Keratinocyte (primary cell): ENCODE measurements around the gene INIP.

Experiments used
- CTCF ChIP-seq, 3 experiments: IDR thresholded peaks in 1 of 3; conservative IDR thresholded peaks in 1 of 3; optimal IDR thresholded peaks in 1 of 3; 2 replicates in 2 of 3; 3 replicates in 1 of 3; pipeline versions ENCODE3 to v1.5.1; 2011; ENCODE audit warnings: low read length in 3 of 3, mild to moderate bottlenecking in 3 of 3, moderate library complexity in 2 of 3, control low read depth in 1 of 3, inconsistent platforms in 1 of 3; ENCODE audit not compliant: insufficient read depth in 2 of 3; ENCODE audit errors: extremely low read depth in 1 of 3
- EZH2 ChIP-seq: IDR thresholded peaks from one replicate; pipeline ENCODE4 v1.6.1; 2012; ENCODE audit warnings: inconsistent platforms, mild to moderate bottlenecking, low read length, moderate library complexity

DNA sequence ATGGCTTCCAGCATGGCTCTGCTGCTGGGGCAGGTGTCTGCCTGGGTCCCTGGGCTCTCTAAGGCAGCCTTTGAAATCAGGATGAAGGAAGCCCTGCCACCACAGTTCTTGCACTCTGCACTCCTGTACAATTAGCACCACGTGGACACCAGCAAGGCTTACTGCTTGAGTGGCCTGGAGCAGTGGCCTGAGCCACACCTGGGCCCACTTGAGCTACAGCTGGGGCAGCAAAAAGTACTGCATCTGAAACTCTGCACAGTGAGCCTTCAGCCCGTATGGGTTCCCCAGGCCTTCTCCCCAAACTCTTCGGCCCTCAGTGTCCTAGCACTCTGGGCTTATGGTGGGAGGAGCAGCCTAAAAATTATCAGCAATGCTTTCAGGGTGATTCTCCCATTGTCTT is 8.0 kb upstream of the INIP start:
- TF ChIP-seq CTCF (optimal IDR thresholded peaks at IDR 0.05 in 1 of 3, IDR thresholded peaks at IDR 0.05 in 1 of 3, conservative IDR thresholded peaks at IDR 0.05 in 1 of 3; ENCODE audit: extremely low read depth in 1 of 3, insufficient read depth in 2 of 3, low read length in 3 of 3) (no peak), EZH2 (no peak)
